HepG2 (cell line): Measurements from ENCODE around the gene JDP2.

Source experiments
- DDIT3 ChIP-seq: sonication (generic); formaldehyde crosslinking; IDR thresholded peaks from 2 replicates; pipeline ENCODE4 v1.4.0; 2020; ENCODE audit warnings: mild to moderate bottlenecking, missing genetic modification reagents
- HNF1A ChIP-seq, 2 experiments: sonication (generic) in 1 of 2; formaldehyde crosslinking in 1 of 2; IDR thresholded peaks; 2 replicates each; pipeline versions ENCODE4 v1.4.0 to v1.6.1; 2016 to 2020; ENCODE audit warnings: borderline replicate concordance in 1 of 2, low read depth in 1 of 2, mild to moderate bottlenecking in 1 of 2, missing genetic modification reagents in 1 of 2
- JUNB ChIP-seq: sonication (generic); formaldehyde crosslinking; IDR thresholded peaks from 2 replicates; pipeline ENCODE4 v1.8.0; 2022; ENCODE audit warnings: missing genetic modification reagents, mild to moderate bottlenecking, borderline replicate concordance
- MED8 ChIP-seq: sonication (generic); formaldehyde crosslinking; IDR thresholded peaks from 2 replicates; pipeline ENCODE4 v1.8.1; 2023; ENCODE audit warnings: mild to moderate bottlenecking, missing genetic modification reagents; ENCODE audit not compliant: insufficient replicate concordance
- PBX3 ChIP-seq: sonication (generic); formaldehyde crosslinking; IDR thresholded peaks from 2 replicates; pipeline ENCODE4 v1.8.1; 2023; ENCODE audit warnings: missing genetic modification reagents, inconsistent platforms, borderline replicate concordance
- POLR2AphosphoS5 ChIP-seq: IDR thresholded peaks from 2 replicates; pipeline ENCODE4 v1.6.1; 2012; ENCODE audit warnings: low read depth, low read length
- ZNF143 ChIP-seq: sonication (generic); formaldehyde crosslinking; IDR thresholded peaks from 2 replicates; pipeline ENCODE4 v1.4.0; 2020; ENCODE audit warnings: missing genetic modification reagents
- ZNF414 ChIP-seq: sonication (generic); formaldehyde crosslinking; IDR thresholded peaks from 2 replicates; pipeline ENCODE4 v1.5.0; 2020; ENCODE audit warnings: missing genetic modification reagents
- ZNF501 ChIP-seq: sonication (generic); formaldehyde crosslinking; IDR thresholded peaks from 2 replicates; pipeline ENCODE4 v1.5.1; 2020; ENCODE audit warnings: mild to moderate bottlenecking, moderate library complexity, missing genetic modification reagents

GRCh38 chr14:75486318-75486717 lies 58.5 kb downstream of the JDP2 start:
- no peak for TF ChIP-seq JUNB (CRISPR knock-in tag)
- TF ChIP-seq HNF1A (IDR thresholded peaks at IDR 0.05; ENCODE audit: low read depth): no peak
- no peak for TF ChIP-seq HNF1A (CRISPR knock-in tag; IDR thresholded peaks at IDR 0.05; ENCODE audit: borderline replicate concordance)
- TF ChIP-seq ZNF501 (CRISPR knock-in tag): no peak
- TF ChIP-seq ZNF143 (CRISPR knock-in tag): no peak
- TF ChIP-seq ZNF414: no peak
- TF ChIP-seq MED8 (CRISPR knock-in tag): no peak
- TF ChIP-seq PBX3 (CRISPR knock-in tag): no peak
- no peak for TF ChIP-seq POLR2AphosphoS5
- no peak for TF ChIP-seq DDIT3 (CRISPR knock-in tag)
